ENCODE results near the gene SCN1B. TPM values are rescaled to one million over a fixed set of nuclear protein-coding genes. Genes with fewer than 3 reads are reported as not detected.

SCN1B gene
- total RNA-seq, 4 donors from 2014 or later: 0.60 to 14.2 (median 3.2) TPM

DNA sequence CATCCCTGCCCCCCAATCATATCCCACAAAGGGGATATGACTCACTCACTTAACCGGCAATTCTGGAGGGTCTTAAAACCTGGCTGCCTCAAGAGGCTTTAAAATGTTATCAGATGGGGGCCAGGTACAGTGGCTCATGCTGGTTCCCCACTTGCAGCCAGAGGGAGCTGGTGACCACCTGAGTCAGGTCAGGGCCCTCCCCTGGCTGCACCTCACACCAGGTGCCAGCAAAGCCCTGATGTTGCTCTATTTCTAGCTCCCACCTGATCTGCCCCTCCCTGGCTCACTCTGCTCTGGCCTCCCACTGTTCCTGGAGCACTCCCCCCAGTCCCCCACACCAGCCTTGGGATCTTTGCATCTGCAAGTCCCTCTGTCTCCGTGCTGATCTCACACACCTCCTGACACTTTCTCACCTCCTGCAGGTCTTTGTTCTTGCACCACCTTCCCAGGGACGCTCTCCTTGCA, 25.5 kb downstream of the SCN1B start:
- no peaks in the 10 kb centered on the region for H3K36me3 ChIP-seq
- WGBS, 2 donors (ENCODE audit: low coverage in 1 of 2): 25 to 45% methylated on average over 2 to 3 of the region's 3 CpGs
- no peaks in the 10 kb centered on the region for H3K4me1 ChIP-seq
- DNase-seq: no peak
- intact Hi-C loops (cut with DNase I; ENCODE audit: low total_unique reads): no loop called here
- H3K27ac ChIP-seq: no peak overlapping the region
- H3K4me3 ChIP-seq: no peak overlapping the region
- H3K27me3 ChIP-seq: peaks cover 10% of the 10 kb centered on the region
- H3K9me3 ChIP-seq: no peaks in the 10 kb centered on the region
- in situ Hi-C loops (cut with MboI; ENCODE audit: low pct_ligation_motif_present in 1 of 4, low pct_unique_long_range_greater_than_20kb in 1 of 4, low sequenced_read_pairs in 3 of 4): no loop called here
- TF ChIP-seq, protein P1, sequence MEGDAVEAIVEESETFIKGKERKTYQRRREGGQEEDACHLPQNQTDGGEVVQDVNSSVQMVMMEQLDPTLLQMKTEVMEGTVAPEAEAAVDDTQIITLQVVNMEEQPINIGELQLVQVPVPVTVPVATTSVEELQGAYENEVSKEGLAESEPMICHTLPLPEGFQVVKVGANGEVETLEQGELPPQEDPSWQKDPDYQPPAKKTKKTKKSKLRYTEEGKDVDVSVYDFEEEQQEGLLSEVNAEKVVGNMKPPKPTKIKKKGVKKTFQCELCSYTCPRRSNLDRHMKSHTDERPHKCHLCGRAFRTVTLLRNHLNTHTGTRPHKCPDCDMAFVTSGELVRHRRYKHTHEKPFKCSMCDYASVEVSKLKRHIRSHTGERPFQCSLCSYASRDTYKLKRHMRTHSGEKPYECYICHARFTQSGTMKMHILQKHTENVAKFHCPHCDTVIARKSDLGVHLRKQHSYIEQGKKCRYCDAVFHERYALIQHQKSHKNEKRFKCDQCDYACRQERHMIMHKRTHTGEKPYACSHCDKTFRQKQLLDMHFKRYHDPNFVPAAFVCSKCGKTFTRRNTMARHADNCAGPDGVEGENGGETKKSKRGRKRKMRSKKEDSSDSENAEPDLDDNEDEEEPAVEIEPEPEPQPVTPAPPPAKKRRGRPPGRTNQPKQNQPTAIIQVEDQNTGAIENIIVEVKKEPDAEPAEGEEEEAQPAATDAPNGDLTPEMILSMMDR (IDR thresholded peaks at IDR 0.05): peak in 1 of 5 experiments; percentile 12
- TF ChIP-seq EP300 (IDR thresholded peaks at IDR 0.05; ENCODE audit: low read depth): no peak

DNA sequence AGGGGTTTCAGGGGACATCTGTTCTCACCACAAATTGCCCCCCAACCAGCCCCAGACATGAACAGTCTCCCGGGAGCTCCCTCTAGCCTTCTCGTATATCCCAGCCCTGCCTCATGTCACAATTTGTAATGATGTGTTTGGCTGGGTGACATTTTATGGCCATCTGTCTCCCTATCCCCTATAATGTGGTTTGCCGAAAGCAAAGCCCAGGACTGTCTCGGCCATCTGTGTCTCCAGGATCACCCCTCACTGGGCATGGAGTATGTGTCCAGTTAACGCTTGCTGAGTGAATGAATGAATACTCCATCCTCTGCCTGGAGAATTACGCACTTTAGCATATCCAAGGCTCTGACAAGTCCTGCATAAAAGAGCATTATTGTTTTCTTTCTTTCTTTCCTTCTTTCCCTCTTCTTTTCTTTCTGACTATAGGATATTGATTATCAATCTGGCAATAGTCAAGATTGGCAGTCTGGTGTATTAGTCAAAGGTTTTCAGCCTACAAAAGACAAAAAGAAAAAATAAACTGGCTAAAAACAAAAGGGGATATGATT, 26.3 kb downstream of the SCN1B start:
- H3K27ac ChIP-seq: no peak overlapping the region
- no peaks in the 10 kb centered on the region for H3K4me1 ChIP-seq
- no peaks in the 10 kb centered on the region for H3K36me3 ChIP-seq
- in situ Hi-C loops (cut with MboI; ENCODE audit: low pct_ligation_motif_present in 1 of 4, low pct_unique_long_range_greater_than_20kb in 1 of 4, low sequenced_read_pairs in 3 of 4): no loop called here
- DNase-seq: no peak
- TF ChIP-seq POLR2AphosphoS5 (IDR thresholded peaks at IDR 0.05): no peak
- no peak for TF ChIP-seq POLR2A (IDR thresholded peaks at IDR 0.05)
- no peak for TF ChIP-seq EP300 (IDR thresholded peaks at IDR 0.05; ENCODE audit: low read depth)
- TF ChIP-seq, protein P1 (IDR thresholded peaks at IDR 0.05): no peak
- H3K4me3 ChIP-seq: no peak overlapping the region
- 71 to 91% methylated on average over 3 to 6 of the region's 6 CpGs for WGBS, 2 donors (ENCODE audit: low coverage in 1 of 2)
- intact Hi-C loops (cut with DNase I; ENCODE audit: low total_unique reads): no loop called here
- H3K9me3 ChIP-seq: no peaks in the 10 kb centered on the region
- H3K27me3 ChIP-seq: peaks cover 10% of the 10 kb centered on the region

DNA sequence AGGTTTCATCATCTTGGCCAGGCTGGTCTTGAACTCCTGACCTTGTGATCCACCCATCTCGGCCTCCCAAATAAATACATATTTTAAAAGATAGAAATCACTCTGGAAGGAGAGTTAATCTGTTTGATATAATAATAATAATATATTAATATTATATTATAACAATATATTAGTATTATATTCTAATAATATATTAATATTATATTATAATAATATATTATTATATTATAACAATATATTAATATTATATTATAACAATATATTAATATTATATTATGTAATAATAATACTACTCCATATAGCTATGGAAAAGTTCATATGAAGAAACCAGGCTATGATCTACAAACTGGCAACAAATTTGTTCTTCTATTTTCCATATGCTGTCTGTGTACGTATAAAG, 28.1 kb downstream of the SCN1B start:
- 52 to 70% methylated on average over 2 of the region's 2 CpGs for WGBS, 2 donors (ENCODE audit: low coverage in 1 of 2)
- Histone ChIP-seq H3K27me3 (peaks cover 10% of the 10 kb centered on the region), H3K9me3 (no peaks in the 10 kb centered on the region), H3K4me3 (no peak overlapping the region), H3K36me3 (no peaks in the 10 kb centered on the region), H3K4me1 (no peaks in the 10 kb centered on the region), H3K27ac (no peak overlapping the region)
- DNase-seq: no peak
- intact Hi-C loops (cut with DNase I; ENCODE audit: low total_unique reads) (no loop called here), in situ Hi-C loops (cut with MboI; ENCODE audit: low pct_ligation_motif_present in 1 of 4, low pct_unique_long_range_greater_than_20kb in 1 of 4, low sequenced_read_pairs in 3 of 4) (no loop called here)
- TF ChIP-seq EP300 (IDR thresholded peaks at IDR 0.05; ENCODE audit: low read depth) (no peak), POLR2A (IDR thresholded peaks at IDR 0.05) (no peak), POLR2AphosphoS5 (IDR thresholded peaks at IDR 0.05) (no peak)
- TF ChIP-seq, protein P1 (IDR thresholded peaks at IDR 0.05): no peak

DNA sequence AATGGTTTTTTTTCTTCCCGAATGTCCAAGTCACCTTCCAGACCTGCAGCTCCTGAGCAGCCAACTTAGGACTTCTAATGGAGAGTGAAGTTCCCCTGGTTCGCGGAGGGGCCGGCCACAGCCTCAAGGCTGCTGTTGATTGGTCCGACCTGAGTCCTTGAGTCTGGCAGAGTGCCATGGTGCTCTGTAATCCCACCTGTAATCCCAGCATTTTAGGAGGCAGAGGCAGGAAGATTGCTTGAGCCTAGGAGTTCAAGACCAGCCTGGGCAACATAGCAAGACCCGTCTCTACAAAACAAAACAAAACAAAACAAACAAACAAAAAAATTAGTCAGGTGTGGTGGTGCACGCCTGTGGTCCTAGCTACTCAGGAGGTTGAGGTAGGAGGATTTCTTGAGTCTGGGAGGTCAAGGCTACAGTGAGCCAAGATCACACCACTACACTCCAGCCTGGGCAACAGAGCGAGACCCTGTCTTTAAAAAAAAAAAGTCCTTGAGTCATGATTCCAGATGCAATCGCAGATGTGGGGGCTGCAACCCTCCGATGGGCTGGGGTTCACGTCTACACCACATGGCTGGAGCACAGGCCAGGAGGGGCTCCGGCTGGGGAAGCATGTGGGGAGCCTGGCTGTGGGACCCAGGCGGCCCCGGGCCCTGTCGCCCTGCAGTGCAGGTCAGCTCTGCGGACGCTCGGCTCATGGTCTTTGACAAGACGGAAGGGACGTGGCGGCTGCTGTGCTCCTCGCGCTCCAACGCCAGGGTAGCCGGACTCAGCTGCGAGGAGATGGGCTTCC, 28.9 kb downstream of the SCN1B start:
- H3K4me3 ChIP-seq: no peak overlapping the region
- no peaks in the 10 kb centered on the region for H3K36me3 ChIP-seq
- 68 to 79% methylated on average over 7 to 13 of the region's 26 CpGs for WGBS, 2 donors (ENCODE audit: low coverage in 1 of 2)
- H3K9me3 ChIP-seq: no peaks in the 10 kb centered on the region
- TF ChIP-seq POLR2A (IDR thresholded peaks at IDR 0.05): no peak
- TF ChIP-seq, protein P1 (IDR thresholded peaks at IDR 0.05): no peak
- no peak for TF ChIP-seq POLR2AphosphoS5 (IDR thresholded peaks at IDR 0.05)
- TF ChIP-seq EP300 (IDR thresholded peaks at IDR 0.05; ENCODE audit: low read depth): no peak
- intact Hi-C loops (cut with DNase I; ENCODE audit: low total_unique reads): no loop called here
- H3K27ac ChIP-seq: no peak overlapping the region
- peaks cover 10% of the 10 kb centered on the region for H3K27me3 ChIP-seq
- H3K4me1 ChIP-seq: no peaks in the 10 kb centered on the region
- in situ Hi-C loops (cut with MboI; ENCODE audit: low pct_ligation_motif_present in 1 of 4, low pct_unique_long_range_greater_than_20kb in 1 of 4, low sequenced_read_pairs in 3 of 4): no loop called here
- DNase-seq: no peak

Measured in transverse colon (tissue), 4 donors.